ENCODE measurements around the gene PICALM.

DNA sequence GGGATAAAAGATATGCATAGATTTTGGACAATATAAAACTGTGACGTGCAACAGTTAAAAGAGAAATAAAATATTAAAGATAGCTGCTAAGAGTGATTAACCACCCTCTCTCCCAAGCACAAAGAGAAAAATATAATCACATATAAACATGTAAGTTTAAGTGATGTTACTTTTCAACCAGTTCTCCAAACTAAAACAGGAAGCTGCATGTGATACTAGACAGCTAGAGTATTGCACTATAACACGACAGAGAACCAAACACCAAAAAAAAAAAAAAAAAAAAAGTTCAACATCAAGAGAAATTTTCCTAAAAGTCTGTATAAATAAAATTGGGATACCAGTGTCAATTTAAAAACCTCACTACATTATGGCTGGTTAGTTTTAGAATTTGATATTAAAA is 79.1 kb downstream of the PICALM start:
- no peak for TF ChIP-seq JUNB (CRISPR knock-in tag; conservative IDR thresholded peaks at IDR 0.05)
- no peak for TF ChIP-seq TCF7L2 (IDR thresholded peaks at IDR 0.05; ENCODE audit: low read depth, low read length)
- TF ChIP-seq, protein P1, sequence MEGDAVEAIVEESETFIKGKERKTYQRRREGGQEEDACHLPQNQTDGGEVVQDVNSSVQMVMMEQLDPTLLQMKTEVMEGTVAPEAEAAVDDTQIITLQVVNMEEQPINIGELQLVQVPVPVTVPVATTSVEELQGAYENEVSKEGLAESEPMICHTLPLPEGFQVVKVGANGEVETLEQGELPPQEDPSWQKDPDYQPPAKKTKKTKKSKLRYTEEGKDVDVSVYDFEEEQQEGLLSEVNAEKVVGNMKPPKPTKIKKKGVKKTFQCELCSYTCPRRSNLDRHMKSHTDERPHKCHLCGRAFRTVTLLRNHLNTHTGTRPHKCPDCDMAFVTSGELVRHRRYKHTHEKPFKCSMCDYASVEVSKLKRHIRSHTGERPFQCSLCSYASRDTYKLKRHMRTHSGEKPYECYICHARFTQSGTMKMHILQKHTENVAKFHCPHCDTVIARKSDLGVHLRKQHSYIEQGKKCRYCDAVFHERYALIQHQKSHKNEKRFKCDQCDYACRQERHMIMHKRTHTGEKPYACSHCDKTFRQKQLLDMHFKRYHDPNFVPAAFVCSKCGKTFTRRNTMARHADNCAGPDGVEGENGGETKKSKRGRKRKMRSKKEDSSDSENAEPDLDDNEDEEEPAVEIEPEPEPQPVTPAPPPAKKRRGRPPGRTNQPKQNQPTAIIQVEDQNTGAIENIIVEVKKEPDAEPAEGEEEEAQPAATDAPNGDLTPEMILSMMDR (IDR thresholded peaks at IDR 0.05 in 2 of 3, conservative IDR thresholded peaks at IDR 0.05 in 1 of 3; ENCODE audit: insufficient read depth in 2 of 3, low read depth in 1 of 3, low read length in 3 of 3): no peak
- TF ChIP-seq DIDO1 (tag; IDR thresholded peaks at IDR 0.05; ENCODE audit: low read depth): no peak
- TF ChIP-seq, protein P2, sequence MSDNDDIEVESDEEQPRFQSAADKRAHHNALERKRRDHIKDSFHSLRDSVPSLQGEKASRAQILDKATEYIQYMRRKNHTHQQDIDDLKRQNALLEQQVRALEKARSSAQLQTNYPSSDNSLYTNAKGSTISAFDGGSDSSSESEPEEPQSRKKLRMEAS (CRISPR knock-in tag; IDR thresholded peaks at IDR 0.05): no peak
- TF ChIP-seq, protein P3, sequence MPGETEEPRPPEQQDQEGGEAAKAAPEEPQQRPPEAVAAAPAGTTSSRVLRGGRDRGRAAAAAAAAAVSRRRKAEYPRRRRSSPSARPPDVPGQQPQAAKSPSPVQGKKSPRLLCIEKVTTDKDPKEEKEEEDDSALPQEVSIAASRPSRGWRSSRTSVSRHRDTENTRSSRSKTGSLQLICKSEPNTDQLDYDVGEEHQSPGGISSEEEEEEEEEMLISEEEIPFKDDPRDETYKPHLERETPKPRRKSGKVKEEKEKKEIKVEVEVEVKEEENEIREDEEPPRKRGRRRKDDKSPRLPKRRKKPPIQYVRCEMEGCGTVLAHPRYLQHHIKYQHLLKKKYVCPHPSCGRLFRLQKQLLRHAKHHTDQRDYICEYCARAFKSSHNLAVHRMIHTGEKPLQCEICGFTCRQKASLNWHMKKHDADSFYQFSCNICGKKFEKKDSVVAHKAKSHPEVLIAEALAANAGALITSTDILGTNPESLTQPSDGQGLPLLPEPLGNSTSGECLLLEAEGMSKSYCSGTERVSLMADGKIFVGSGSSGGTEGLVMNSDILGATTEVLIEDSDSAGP (CRISPR knock-in tag; IDR thresholded peaks at IDR 0.05): no peak
- TF ChIP-seq ZNF263 (CRISPR knock-in tag; IDR thresholded peaks at IDR 0.05; ENCODE audit: borderline replicate concordance): no peak
- no peak for TF ChIP-seq ATF7 (IDR thresholded peaks at IDR 0.05)
- TF ChIP-seq, protein P4, sequence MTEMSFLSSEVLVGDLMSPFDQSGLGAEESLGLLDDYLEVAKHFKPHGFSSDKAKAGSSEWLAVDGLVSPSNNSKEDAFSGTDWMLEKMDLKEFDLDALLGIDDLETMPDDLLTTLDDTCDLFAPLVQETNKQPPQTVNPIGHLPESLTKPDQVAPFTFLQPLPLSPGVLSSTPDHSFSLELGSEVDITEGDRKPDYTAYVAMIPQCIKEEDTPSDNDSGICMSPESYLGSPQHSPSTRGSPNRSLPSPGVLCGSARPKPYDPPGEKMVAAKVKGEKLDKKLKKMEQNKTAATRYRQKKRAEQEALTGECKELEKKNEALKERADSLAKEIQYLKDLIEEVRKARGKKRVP (CRISPR knock-in tag; IDR thresholded peaks at IDR 0.05): no peak
- no peak for TF ChIP-seq MAFG (tag; conservative IDR thresholded peaks at IDR 0.05)
- no peak for TF ChIP-seq CHD1 (IDR thresholded peaks at IDR 0.05; ENCODE audit: low read length)

Measured in K562 (cell line).